Muscle of arm (tissue), 12 donors: ENCODE results near the gene PWWP2B. TPM values are rescaled to one million over a fixed set of nuclear protein-coding genes. Genes with fewer than 3 reads are reported as not detected.

Experiments
- DNase-seq: peaks from one replicate; pipeline ENCODE4 v3.0.0-alpha.2; 2013
- polyA plus RNA-seq, 12 donors: library from polyadenylated mRNA; unstranded; fragments of 120-200 nt; gene quantifications; one replicate each; pipeline ENCODE4 v1.2.1, GENCODE V29; 2013; ENCODE audit not compliant: insufficient read length in 12 of 12

The PWWP2B gene
- polyA plus RNA-seq, 12 donors: 4.6 to 17.2 (median 7.4) TPM; not detected in 1

GRCh38 chr10:132361581-132362101, 35.4 kb upstream of the PWWP2B start:
- no peak for DNase-seq

GRCh38 chr10:132362151-132362611, 34.8 kb upstream of the PWWP2B start:
- no peak for DNase-seq

DNA sequence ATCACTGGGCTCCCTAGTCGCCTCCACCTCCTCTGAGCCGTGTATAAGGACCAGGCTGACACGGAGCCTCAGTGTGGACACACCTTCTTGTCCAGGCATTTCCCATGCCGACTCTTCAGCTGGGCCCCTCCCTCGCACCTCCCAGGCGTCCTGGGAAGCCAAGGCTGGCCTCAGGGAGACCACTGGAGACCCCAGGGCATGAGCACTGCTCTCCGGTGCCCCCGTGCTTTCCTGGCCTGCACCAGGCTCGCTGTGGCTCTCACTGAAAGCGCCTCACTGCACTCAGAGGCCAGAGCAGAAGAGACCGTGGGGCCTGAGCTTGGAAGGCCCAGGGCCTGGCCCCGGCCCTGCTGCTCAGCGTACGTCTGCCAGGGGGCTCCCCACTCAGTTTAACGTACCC, 33.6 kb upstream of the PWWP2B start:
- DNase-seq: no peak

DNA sequence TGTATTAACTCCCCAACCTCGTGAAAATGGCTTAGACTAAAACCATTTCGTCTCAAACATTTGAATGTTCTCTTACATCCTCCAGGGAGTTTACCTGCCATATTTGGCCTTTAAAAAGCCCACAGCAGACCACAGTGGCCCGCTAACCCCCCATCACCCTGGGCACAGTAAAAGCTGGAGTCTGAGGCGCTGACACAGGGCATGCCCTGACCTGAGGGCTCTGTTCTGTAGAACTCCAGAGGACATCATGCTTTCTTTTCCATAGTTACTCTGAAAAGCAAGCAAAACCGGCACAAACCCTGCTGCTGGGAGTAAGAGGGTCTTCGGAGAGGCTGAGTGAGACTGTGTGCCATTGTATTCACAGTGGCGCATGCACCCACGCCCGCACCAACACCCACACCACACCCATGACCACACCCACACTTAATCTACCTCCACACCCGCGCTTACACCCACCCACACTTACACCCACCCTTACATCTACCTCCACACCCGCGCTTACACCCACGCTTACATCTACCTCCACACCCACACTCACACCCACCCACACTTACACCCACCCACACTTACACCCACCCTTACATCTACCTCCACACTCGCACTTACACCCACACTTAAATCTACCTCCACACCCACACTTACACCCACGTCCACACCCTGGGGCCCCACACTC, 32.9 kb upstream of the PWWP2B start:
- no peak for DNase-seq

- DNase-seq: no peak
Observed at GRCh38 chr10:132364594-132364970, 32.4 kb upstream of the PWWP2B start.

DNA sequence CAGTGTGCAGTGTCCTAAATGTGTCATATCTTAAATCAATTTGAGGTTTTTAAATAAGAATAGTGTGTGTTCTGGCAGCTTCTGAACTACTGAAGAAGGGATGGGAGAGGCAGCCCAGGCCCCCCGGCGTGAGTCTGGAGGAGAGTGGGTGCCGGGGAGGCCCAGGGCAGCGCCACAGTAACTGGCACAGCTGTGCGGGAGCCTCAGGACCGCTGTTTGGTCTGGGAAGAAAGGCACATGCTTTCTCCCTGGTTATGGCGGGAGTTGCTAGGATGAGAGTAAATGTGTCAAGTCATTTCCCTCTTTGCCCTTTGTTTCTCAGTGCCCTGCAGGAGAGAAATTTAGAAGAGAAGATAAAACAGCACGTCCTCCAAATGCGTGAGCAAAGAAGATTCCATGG, 31.9 kb upstream of the PWWP2B start:
- DNase-seq: no peak

GRCh38 chr10:132366006-132366405, 31.0 kb upstream of the PWWP2B start:
- DNase-seq: no peak

DNA sequence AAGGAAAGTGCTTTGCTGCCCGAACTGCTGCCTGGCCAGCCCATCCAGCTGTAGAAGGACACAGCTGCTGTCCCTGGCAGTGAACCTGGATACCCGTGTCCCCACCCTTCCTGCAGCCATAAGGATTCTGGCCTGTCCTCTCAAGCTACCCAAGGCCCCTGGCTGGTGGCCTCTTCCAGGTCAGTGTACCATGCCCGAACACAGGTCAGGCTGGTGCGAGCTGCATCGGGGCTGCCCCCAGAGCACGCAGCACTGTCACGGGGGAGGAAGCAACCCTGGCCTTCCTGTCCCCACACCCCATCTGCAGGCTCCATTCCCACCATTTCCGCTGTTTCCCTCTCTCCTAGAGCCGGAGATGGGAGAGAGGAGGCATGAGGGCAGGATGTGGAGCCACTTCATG, 30.5 kb upstream of the PWWP2B start:
- DNase-seq: no peak

DNA sequence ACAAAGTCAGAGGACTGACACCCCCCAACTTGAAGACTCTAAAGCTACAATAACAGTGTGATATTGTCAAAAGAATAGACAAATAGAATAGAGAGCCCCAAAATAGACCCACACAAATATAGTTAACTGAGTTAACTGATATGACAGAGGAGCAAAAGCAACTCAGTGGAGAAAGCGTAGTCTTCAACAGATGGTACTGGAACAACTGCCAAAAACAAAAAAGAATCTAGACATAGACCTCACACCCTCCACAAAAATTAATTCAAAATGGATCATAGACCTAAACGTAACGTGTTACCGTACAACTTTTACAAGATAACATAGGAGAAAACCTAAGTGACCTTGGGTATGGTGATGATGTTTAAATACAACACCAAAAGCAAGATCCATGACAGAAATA, 28.6 kb upstream of the PWWP2B start:
- no peak for DNase-seq

DNA sequence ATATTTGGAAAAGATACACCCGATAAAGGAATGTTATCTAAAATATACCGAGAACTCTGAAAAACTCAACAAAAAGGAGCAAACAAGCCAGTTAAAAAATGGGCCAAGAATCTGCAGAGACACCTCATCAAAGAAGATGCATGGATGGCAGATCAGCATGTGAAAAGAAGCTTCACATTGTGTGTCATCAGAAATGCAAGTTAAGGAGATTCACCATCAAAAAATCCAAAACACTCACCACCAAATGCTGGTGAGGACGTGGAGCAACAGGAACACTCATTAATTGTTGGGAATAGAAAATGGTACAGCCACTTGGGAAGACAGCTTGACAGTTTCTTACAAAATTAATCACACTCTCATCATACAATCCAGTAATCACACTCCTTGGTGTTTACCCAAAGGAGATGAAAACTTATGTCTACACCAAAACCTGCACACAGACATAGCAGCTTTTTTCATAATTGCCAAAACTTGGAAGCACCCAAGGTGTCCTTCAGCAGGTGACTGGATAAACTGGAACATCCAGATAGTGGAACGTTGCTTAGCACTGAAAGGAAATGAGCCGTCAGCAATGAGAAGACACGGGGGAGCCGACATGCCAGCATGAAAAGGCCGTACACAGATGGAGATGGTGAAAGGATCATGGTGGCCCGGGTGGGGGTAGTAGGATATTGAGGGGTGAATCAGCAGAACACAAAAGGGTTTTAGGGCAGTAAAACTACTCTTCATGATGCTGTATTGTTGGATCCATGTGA, 27.9 kb upstream of the PWWP2B start:
- no peak for DNase-seq

DNA sequence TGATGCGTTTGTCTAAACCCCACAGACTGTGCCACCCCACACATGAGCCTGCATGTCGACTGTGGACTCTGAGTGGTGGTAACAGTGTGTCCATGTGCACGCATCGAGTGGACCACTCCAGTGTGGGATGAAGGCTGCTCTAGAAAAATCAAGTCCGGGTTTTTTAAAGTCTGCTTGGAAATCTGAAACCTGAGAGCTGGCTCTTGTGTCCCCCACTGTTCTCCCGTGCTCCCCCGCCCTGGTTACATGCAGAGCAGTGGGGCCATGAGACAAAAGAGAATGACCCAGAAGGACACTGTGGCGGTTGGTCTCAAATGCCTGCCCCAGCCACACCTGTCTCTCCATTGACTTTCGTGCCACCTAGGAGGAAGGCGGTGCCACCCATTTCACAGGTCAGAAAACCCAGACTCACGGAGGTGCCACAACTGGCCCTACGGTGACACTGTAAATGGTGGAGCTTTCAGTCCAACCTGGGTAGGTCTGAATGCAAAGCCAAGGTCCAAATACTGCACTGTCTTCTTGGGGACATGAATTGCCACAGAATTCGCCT, 27.3 kb upstream of the PWWP2B start:
- no peak for DNase-seq

- DNase-seq: no peak
Observed at GRCh38 chr10:132370426-132371340, 26.3 kb upstream of the PWWP2B start.

GRCh38 chr10:132371641-132372081, 25.3 kb upstream of the PWWP2B start:
- no peak for DNase-seq

- no peak for DNase-seq
Observed at GRCh38 chr10:132372516-132373095, 24.4 kb upstream of the PWWP2B start.

DNA sequence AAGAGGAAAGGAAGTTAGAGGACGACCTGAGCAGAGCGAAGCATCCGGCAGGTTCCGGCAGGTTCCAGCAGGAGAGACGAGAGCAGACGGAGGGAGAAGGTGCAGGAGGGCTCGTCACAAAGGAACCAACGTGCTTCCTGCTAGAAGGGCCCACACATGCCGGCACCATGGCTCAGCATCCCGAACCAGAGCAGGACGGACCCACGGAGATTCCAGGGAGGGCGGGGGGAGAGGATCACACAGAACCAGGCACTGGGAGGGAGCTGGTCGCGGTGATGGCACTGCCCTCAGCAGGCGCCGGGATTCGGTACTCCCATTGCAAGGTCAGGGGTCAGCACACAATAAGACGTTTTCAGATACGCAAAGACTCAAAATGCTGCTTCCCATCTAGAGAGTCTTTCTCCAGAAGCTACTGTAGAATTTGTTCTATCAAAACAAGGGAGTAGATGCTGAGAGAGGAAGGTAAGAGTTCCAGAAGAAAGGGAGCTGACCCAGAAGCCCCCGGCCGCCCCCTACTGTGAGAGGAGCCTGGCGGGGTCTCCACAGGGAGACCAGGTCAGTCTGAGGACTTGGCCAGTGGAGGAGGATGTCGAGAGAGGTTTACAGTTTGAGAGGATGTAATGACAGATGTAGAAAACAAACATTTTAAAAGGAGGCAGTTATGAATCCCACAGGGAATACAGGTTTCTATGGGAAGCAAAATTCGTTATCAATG, 23.6 kb upstream of the PWWP2B start:
- DNase-seq: no peak

DNA sequence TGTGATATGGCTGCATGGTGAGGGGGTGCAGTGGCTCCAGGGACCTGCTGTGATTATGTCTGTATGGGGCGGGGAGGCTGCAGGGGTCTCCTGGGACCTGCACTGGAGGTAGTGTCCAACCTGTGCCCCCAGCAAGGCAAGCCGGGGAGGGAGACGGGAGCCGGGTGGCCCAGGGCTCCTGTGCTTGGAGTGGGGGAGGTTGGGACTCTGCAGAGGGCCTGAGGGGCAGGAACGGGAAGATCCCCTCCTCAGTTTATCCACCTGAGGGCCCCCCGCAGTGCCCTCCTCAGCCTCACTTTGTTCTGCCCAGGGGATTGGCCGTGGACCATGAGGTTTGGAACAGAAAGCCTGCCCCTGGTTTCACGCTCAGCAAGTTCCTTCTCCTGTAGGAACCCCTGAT, 22.8 kb upstream of the PWWP2B start:
- no peak for DNase-seq

- no peak for DNase-seq
Observed at GRCh38 chr10:132374612-132375011, 22.4 kb upstream of the PWWP2B start.

GRCh38 chr10:132375116-132375794, 21.7 kb upstream of the PWWP2B start:
- no peak for DNase-seq

DNA sequence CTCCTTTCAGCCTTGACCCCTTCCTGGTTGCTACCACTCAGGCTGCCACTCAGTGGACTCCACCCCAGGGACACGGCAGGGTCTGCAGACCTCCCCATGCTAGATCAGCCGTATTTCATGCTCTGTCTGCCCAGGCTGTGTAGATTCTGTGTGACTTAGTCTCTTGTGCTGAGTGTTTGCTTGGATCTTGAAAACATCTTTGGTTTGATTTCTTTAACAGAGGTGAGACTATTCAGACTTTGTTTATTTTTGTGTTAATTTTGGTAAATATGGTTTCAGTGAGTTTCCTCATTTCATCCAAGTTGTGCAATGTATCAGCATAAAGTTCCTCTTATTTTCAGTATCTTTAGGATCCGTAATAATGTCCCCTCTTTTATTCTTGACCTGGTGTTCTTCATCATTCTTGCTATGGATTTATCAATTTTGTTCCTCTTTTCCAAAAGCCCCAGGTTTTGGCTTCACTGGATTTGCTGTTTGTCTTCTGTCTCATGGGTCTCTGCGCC, 21.2 kb upstream of the PWWP2B start:
- no peak for DNase-seq

GRCh38 chr10:132376394-132376851, 20.6 kb upstream of the PWWP2B start:
- DNase-seq: no peak
